Trophoblast cell (in vitro differentiated cells and primary cell): ENCODE measurements around the gene PPFIA2.

Experiments used
- DNase-seq, 2 donors: peaks; one replicate each; pipeline ENCODE4 v3.0.0-alpha.2; 2016
- H2AFZ ChIP-seq: 2 replicates; pipeline ENCODE4 v1.6.1; 2013; ENCODE audit warnings: low read length, moderate library complexity, mild to moderate bottlenecking; ENCODE audit not compliant: insufficient read depth, poor library complexity
- H2AK5ac ChIP-seq: 2 replicates; pipeline ENCODE4 v1.6.1; 2013; ENCODE audit warnings: mild to moderate bottlenecking, low read length
- H2BK120ac ChIP-seq: 2 replicates; pipeline ENCODE4 v1.6.1; 2013; ENCODE audit warnings: low read length, mild to moderate bottlenecking, moderate library complexity; ENCODE audit not compliant: insufficient read depth, poor library complexity
- H2BK12ac ChIP-seq: 2 replicates; pipeline ENCODE4 v1.6.1; 2013; ENCODE audit warnings: mild to moderate bottlenecking, low read length, moderate library complexity
- H2BK5ac ChIP-seq: 2 replicates; pipeline ENCODE4 v1.6.1; 2013; ENCODE audit warnings: low read length, low read depth, moderate library complexity, mild to moderate bottlenecking; ENCODE audit not compliant: poor library complexity
- H3K14ac ChIP-seq: 2 replicates; pipeline ENCODE4 v1.6.1; 2013; ENCODE audit warnings: mild to moderate bottlenecking, low read length
- H3K18ac ChIP-seq: 2 replicates; pipeline ENCODE4 v1.6.1; 2013; ENCODE audit warnings: mild to moderate bottlenecking, low read length
- H3K23ac ChIP-seq: 2 replicates; pipeline ENCODE4 v1.6.1; 2013; ENCODE audit warnings: low read length
- H3K27ac ChIP-seq: 2 replicates; pipeline ENCODE4 v1.5.1; 2013; ENCODE audit warnings: low read depth, mild to moderate bottlenecking, inconsistent platforms, low read length, moderate library complexity
- H3K27me3 ChIP-seq: 2 replicates; pipeline ENCODE4 v1.6.1; 2013; ENCODE audit warnings: inconsistent platforms, mild to moderate bottlenecking, low read length, moderate library complexity; ENCODE audit not compliant: insufficient read depth
- H3K36me3 ChIP-seq, 2 experiments: 1 replicate in 1 of 2; 2 replicates in 1 of 2; pipeline ENCODE4 v1.6.1; 2013; ENCODE audit warnings: low read length in 2 of 2, mild to moderate bottlenecking in 2 of 2, moderate library complexity in 1 of 2; ENCODE audit not compliant: insufficient read depth in 2 of 2, control insufficient read depth in 1 of 2
- H3K4ac ChIP-seq: 2 replicates; pipeline ENCODE4 v1.6.1; 2013; ENCODE audit warnings: low read depth, mild to moderate bottlenecking, low read length, moderate library complexity
- H3K4me1 ChIP-seq, 2 experiments: 1 replicate in 1 of 2; 2 replicates in 1 of 2; pipeline ENCODE4 v1.6.1; 2013; ENCODE audit warnings: low read length in 2 of 2, mild to moderate bottlenecking in 2 of 2, moderate library complexity in 1 of 2; ENCODE audit not compliant: insufficient read depth in 2 of 2, control insufficient read depth in 1 of 2
- H3K4me2 ChIP-seq: 2 replicates; pipeline ENCODE4 v1.6.1; 2013; ENCODE audit warnings: inconsistent platforms, mild to moderate bottlenecking, low read length, moderate library complexity
- H3K4me3 ChIP-seq: 2 replicates; pipeline ENCODE4 v1.5.1; 2013; ENCODE audit warnings: mild to moderate bottlenecking, low read depth, low read length, inconsistent platforms
- H3K79me1 ChIP-seq: one replicate; pipeline ENCODE4 v1.6.1; 2013; ENCODE audit warnings: low read length
- H3K79me2 ChIP-seq: 2 replicates; pipeline ENCODE4 v1.6.1; 2013; ENCODE audit warnings: low read length, mild to moderate bottlenecking; ENCODE audit not compliant: control insufficient read depth, insufficient read depth, poor library complexity
- H3K9ac ChIP-seq: 2 replicates; pipeline ENCODE4 v1.6.1; 2013; ENCODE audit warnings: mild to moderate bottlenecking, low read length
- H3K9me3 ChIP-seq: 2 replicates; pipeline ENCODE4 v1.6.1; 2013; ENCODE audit warnings: low read depth, mild to moderate bottlenecking, control low read depth, inconsistent platforms, low read length; ENCODE audit not compliant: insufficient read depth
- H4K12ac ChIP-seq: 2 replicates; pipeline ENCODE4 v1.6.1; 2013; ENCODE audit warnings: low read depth, mild to moderate bottlenecking, low read length, moderate library complexity
- H4K8ac ChIP-seq: 2 replicates; pipeline ENCODE4 v1.6.1; 2013; ENCODE audit warnings: low read depth, mild to moderate bottlenecking, low read length, moderate library complexity
- H4K91ac ChIP-seq: one replicate; pipeline ENCODE4 v1.6.1; 2013; ENCODE audit warnings: low read depth, mild to moderate bottlenecking, low read length, moderate library complexity
- WGBS: extraction: QIAGEN DNeasy Blood & Tissue Kit; methylation state at CpG from one replicate; pipeline ENCODE4 v1.1.7; 2013; ENCODE audit warnings: missing lambda C conversion rate; ENCODE audit not compliant: insufficient read length, insufficient coverage; ENCODE audit errors: extremely low coverage; 5-methylcytosine and 5-hydroxymethylcytosine counted together

PPFIA2 gene

GRCh38 chr12:81588235-81589008 lies 170.7 kb downstream of the PPFIA2 start:
- Histone ChIP-seq H3K79me2 (no peaks in the 10 kb centered on the region), H3K4me3 (no peak overlapping the region), H2AFZ (no peak overlapping the region), H3K14ac (no peak overlapping the region), H3K4me2 (no peak overlapping the region), H3K18ac (no peak overlapping the region), H2BK5ac (no peak overlapping the region), H3K4ac (no peak overlapping the region), H4K91ac (no peak overlapping the region), H2AK5ac (no peak overlapping the region), H3K9me3 (no peaks in the 10 kb centered on the region), H3K27ac (no peak overlapping the region), H3K9ac (no peak overlapping the region), H4K8ac (no peak overlapping the region), H2BK12ac (no peak overlapping the region), H2BK120ac (no peak overlapping the region), H3K27me3 (no peaks in the 10 kb centered on the region), H4K12ac (no peak overlapping the region), H3K36me3 (no peaks in the 10 kb centered on the region), H3K4me1 (no peaks in the 10 kb centered on the region), H3K23ac (no peak overlapping the region), H3K79me1 (no peaks in the 10 kb centered on the region)
- no peak for DNase-seq
- no CpG with 5 or more reads among the region's 1 CpG for WGBS

DNA sequence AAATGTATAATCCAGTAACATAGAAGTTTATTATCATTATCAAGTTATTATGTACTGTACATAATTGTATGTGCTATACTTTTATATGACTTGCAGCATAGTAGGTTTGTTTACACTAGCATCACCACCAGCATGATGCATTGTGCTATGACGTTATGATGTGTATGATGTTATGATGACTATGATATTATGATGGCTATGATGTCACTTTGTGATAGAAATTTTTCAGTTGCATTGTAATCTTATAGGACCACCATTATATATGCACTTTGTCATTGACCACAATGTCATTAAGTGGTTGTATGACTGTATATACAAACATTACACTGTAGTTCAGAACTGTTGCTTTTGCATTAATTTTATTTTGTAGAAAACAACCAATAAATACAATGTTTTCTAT lies 173.4 kb downstream of the PPFIA2 start:
- Histone ChIP-seq H2BK5ac (no peak overlapping the region), H3K4me3 (no peak overlapping the region), H2AFZ (no peak overlapping the region), H3K27me3 (no peaks in the 10 kb centered on the region), H4K12ac (no peak overlapping the region), H3K18ac (no peak overlapping the region), H3K14ac (no peak overlapping the region), H3K9ac (no peak overlapping the region), H4K91ac (no peak overlapping the region), H3K4me1 (no peaks in the 10 kb centered on the region), H3K79me1 (no peaks in the 10 kb centered on the region), H3K9me3 (no peaks in the 10 kb centered on the region), H3K23ac (no peak overlapping the region), H3K79me2 (no peaks in the 10 kb centered on the region), H4K8ac (no peak overlapping the region), H2AK5ac (no peak overlapping the region), H3K4me2 (no peak overlapping the region), H2BK120ac (no peak overlapping the region), H2BK12ac (no peak overlapping the region), H3K36me3 (no peaks in the 10 kb centered on the region), H3K27ac (no peak overlapping the region), H3K4ac (no peak overlapping the region)
- no peak for DNase-seq
- no CpG with 5 or more reads among the region's 1 CpG for WGBS

- no peak overlapping the region for H2AFZ ChIP-seq
- H3K9ac ChIP-seq, result no peak overlapping the region
- no peak overlapping the region for H2BK5ac ChIP-seq
- H3K4me3 ChIP-seq, result no peak overlapping the region
- no peak overlapping the region for H3K14ac ChIP-seq
- DNase-seq, result no peak
- H3K4me2 ChIP-seq, result no peak overlapping the region
- no peak overlapping the region for H2BK120ac ChIP-seq
- no CpG with 5 or more reads among the region's 3 CpGs for WGBS
- no peak overlapping the region for H3K23ac ChIP-seq
- H2BK12ac ChIP-seq, result no peak overlapping the region
- H3K18ac ChIP-seq, result no peak overlapping the region
- no peaks in the 10 kb centered on the region for H3K79me2 ChIP-seq
- H4K12ac ChIP-seq, result no peak overlapping the region
- H3K36me3 ChIP-seq, result no peaks in the 10 kb centered on the region
- H2AK5ac ChIP-seq, result no peak overlapping the region
- no peaks in the 10 kb centered on the region for H3K4me1 ChIP-seq
- no peaks in the 10 kb centered on the region for H3K9me3 ChIP-seq
- no peaks in the 10 kb centered on the region for H3K27me3 ChIP-seq
- no peak overlapping the region for H3K4ac ChIP-seq
- H4K8ac ChIP-seq, result no peak overlapping the region
- H3K27ac ChIP-seq, result no peak overlapping the region
- H3K79me1 ChIP-seq, result no peaks in the 10 kb centered on the region
- no peak overlapping the region for H4K91ac ChIP-seq
Observed at GRCh38 chr12:81573228-81573627, 185.9 kb downstream of the PPFIA2 start.

- no peak overlapping the region for H3K27ac ChIP-seq
- H2AFZ ChIP-seq, result no peak overlapping the region
- WGBS, result no CpG with 5 or more reads among the region's 1 CpG
- H3K36me3 ChIP-seq, result no peaks in the 10 kb centered on the region
- no peak overlapping the region for H2BK12ac ChIP-seq
- no peaks in the 10 kb centered on the region for H3K79me2 ChIP-seq
- H3K4ac ChIP-seq, result no peak overlapping the region
- H3K23ac ChIP-seq, result no peak overlapping the region
- H3K18ac ChIP-seq, result no peak overlapping the region
- H3K4me2 ChIP-seq, result no peak overlapping the region
- no peak overlapping the region for H4K12ac ChIP-seq
- no peak overlapping the region for H2BK120ac ChIP-seq
- no peak for DNase-seq
- H4K91ac ChIP-seq, result no peak overlapping the region
- no peak overlapping the region for H3K14ac ChIP-seq
- H3K27me3 ChIP-seq, result no peaks in the 10 kb centered on the region
- no peaks in the 10 kb centered on the region for H3K9me3 ChIP-seq
- no peaks in the 10 kb centered on the region for H3K4me1 ChIP-seq
- no peak overlapping the region for H4K8ac ChIP-seq
- no peak overlapping the region for H2BK5ac ChIP-seq
- H3K4me3 ChIP-seq, result no peak overlapping the region
- no peak overlapping the region for H3K9ac ChIP-seq
- H3K79me1 ChIP-seq, result no peaks in the 10 kb centered on the region
- no peak overlapping the region for H2AK5ac ChIP-seq
Observed at GRCh38 chr12:81572411-81572810, 186.7 kb downstream of the PPFIA2 start.
